HEK293 (cell line): ENCODE data around the gene ANTXRL.
"Not testable (repeated sequence)": the region's sequence is repeated elsewhere in the genome, so short reads cannot be mapped to it uniquely, and the experiment has no call there.

Experiments used
- SALL2 ChIP-seq: fragments of 450-650 bp; formaldehyde crosslinking; IDR thresholded peaks from 2 replicates; pipeline ENCODE4 v1.5.0; 2017; ENCODE audit warnings: missing biosample characterization, mild to moderate bottlenecking, missing genetic modification characterization, borderline replicate concordance
- ZNF830 ChIP-seq: fragments of 450-650 bp; IDR thresholded peaks from 2 replicates; pipeline ENCODE4 v1.5.0; 2018; ENCODE audit warnings: missing biosample characterization, missing genetic modification characterization, low read depth, mild to moderate bottlenecking, moderate library complexity

GRCh38 chr10:46270963-46271530, 15.8 kb upstream of the ANTXRL start:
- not testable (repeated sequence) for TF ChIP-seq SALL2, ZNF830 (tag by site-specific recombination)
